HG03575 (cell line): ENCODE measurements around the gene RPL37.
"Not testable (repeated sequence)": the region's sequence is repeated elsewhere in the genome, so short reads cannot be mapped to it uniquely, and the experiment has no call there.

ENCODE experiments used
- ATAC-seq: cut with Tn5 transposase; IDR thresholded peaks from one replicate; pipeline ENCODE4 v1.9.1; 2021; ENCODE audit not compliant: unreplicated experiment, insufficient number of reproducible peaks, low FRiP score; ENCODE audit errors: extremely low read depth

RPL37 gene

GRCh38 chr5:40834849-40835787 lies at the start of gene RPL37:
Gene RPL37 (minus strand): TSS chr5:40835222. CDS start chr5:40835185, 37 bp downstream.
- peak; percentile 97 for ATAC-seq

DNA sequence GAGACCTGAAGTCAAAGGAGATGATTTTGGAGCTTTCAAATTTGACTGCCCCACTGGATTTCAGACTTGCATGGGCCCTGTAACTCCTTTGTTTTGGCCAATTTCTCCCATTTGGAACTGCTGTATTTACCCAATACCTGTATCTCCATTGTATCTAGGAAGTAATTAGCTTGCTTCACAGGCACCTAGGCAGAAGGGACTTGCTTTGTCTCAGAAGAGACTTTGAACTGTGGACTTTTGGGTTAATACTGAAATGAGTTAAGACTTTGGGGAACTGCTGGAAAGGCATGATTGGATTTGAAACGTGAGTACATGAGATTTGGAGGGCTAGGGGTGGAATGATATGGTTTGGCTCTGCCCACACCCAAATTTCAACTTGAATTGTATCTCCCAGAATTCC lies 48.0 kb upstream of the RPL37 start:
- not testable (repeated sequence) for ATAC-seq

GRCh38 chr5:40882291-40882690 lies 47.3 kb upstream of the RPL37 start:
- ATAC-seq, result no peak

- no peak for ATAC-seq
These were observed 44.3 kb upstream of the RPL37 start for GRCh38 chr5:40879163-40879942.

- no peak for ATAC-seq
These were observed 42.5 kb upstream of the RPL37 start for GRCh38 chr5:40877371-40877988.

DNA sequence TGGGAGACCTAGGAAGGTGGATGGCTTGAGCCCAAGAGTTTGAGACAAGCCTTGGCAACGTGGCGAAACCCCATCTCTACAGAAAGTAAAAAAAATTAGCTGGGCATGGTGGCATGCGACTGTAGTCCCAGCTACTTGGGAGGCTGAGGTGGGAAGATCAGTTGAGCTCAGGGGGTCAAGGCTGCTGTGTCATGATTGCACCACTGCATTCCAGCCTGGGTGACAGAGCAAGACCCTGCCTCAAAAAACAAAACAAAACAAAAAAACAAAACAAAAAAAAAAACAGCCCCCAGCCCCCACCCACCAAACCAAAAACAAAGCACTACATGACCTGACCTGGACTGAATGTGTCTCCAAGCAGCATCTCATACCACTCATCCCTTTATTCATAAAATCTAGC lies 40.9 kb upstream of the RPL37 start:
- ATAC-seq, result no peak

GRCh38 chr5:40873286-40873880 lies 38.4 kb upstream of the RPL37 start:
- ATAC-seq, result no peak

GRCh38 chr5:40872253-40872652 lies 37.2 kb upstream of the RPL37 start:
- not testable (repeated sequence) for ATAC-seq

DNA sequence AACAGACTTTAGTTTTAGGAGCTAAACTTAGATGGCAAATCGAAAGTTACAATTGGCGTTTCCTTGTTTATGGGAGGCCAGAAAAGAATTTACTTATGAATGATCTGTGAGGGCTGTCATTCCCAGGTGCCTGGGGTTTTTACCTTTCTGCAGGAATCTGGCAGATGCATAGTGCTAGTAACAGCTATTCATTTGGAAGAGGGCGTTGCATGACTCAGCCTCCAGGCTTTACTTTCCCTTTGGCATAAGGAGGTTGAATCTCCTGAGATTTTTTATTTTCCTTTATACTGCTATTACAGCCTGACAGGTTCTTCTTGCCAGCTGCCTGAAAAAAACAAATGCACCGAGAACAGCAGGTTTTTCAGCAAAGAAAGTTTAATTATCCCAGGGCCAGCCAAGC lies 36.2 kb upstream of the RPL37 start:
- no peak for ATAC-seq

DNA sequence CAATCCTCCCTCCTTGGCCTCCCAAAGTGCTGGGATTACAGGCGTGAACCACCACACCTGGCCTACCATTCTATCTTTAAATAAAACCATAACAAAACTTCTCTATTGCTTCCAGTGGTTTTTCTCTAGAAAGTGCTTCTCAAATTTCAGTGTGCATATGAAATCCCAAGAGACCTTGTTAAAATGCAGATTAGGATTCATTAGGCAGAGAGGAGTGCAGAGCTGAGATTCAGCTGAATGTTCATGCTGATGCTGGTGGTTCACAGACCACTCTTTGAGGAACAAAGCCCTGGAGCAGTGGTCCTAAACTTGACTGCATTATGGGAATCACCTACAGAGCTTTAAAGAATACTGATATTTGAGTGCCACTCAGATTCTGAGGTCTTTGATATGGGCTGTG lies 34.4 kb upstream of the RPL37 start:
- no peak for ATAC-seq

DNA sequence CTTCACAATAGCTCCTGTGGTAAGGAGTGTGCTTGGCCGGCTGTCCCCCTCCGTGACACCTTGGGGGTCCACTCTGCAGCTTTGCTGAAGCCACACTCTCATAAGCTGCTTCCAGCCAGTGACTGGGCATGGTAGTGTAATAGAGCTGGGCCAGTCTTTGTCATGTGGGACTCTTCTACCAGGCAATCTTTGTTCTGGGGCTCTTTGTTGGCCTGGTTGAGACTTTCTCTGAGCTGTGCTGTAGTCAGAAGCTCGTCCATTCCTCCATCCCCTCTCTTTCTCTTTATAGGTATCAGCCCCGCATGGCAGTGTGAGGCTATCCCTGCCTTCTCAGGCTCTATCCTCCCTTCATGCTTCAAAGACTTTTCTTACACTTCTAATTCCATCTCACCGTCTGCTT lies 31.8 kb upstream of the RPL37 start:
- ATAC-seq, result no peak

DNA sequence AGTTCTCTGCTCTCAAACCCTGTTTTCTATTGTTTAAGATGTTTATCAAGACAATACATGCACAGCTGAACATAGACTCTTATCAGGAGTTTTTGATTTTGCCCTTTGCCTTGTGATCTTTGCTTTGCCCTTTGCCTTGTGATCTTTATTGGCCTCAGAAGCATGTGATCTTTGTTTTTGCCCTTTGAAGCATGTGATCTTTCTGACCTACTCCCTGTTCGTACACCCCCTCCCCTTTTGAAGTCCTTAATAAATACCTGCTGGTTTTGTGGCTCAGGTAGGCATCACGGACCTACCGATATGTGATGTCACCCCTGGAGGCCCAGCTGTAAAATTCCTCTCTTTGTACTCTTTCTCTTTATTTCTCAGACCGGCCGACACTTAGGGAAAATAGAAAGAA lies 30.0 kb upstream of the RPL37 start:
- ATAC-seq, result not testable (repeated sequence)

GRCh38 chr5:40860711-40861110 lies 25.7 kb upstream of the RPL37 start:
- no peak for ATAC-seq

DNA sequence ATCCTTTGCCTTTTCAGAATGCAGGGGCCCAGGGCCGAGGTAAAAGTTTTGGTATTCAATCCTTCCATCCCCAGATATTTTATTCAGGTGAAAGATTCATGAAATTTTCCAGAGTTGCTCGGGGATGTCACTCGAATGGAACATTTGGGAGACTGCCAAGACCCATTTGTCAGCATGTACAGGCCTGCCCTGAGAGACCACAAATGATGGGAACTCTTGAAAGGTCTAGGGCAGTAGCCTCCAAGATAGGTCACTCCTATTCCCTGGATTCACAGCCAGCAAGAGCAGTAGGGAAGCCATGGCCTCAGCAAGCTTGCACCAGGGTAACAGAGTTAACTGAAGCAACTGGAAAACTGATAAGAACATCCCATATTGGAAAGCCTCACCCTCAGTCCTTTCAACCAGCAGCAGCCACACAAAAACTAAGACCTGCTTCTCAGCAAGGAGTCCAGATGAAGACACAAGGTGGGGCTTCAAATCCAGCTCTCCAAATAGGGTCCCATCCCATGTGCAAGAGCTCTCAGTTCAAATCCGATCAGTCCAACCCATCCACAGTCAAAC lies 18.7 kb upstream of the RPL37 start:
- no peak for ATAC-seq

GRCh38 chr5:40847525-40847924 lies 12.5 kb upstream of the RPL37 start:
- ATAC-seq, result no peak

DNA sequence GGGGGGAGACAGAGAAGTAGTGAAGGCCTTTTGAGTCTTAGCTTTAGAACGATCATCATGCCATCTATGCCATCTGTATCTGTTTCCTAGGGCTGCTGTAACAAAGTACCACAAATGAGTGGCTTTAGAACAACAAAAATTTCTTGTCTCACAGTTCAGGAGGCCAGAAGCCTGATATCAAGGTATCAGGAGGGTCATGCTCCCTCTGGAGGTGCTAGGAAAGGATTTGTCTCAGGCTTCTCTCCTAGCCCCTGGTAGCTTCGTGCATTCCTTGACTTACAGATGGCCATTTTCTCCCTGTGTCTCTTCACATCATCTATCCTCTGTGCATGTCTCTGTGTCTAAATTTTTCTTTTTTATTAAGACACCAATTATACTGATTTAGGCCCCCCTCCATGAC lies 11.3 kb upstream of the RPL37 start:
- no peak for ATAC-seq

GRCh38 chr5:40844565-40844964 lies 9.5 kb upstream of the RPL37 start:
- ATAC-seq, result no peak

DNA sequence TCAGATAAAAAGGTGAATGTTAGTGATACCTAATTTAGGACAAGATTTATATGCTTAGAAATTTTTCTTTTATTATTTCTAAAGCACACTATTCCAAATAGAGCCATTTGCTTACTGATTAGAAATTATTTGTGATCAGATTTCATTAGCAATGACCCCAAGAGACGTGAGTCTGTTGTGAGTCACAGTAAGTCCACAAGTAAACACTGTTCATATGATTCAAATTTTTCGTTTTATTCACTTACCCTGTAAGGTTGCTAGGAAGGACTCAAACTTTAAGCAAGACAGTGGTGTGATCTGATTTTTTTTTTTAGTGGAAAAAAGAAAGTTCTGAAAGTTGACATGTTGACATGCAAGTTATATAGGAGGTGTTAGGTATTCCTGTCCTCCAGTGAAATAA lies 7.3 kb upstream of the RPL37 start:
- no peak for ATAC-seq
